KMS-11 (cell line): Measurements from ENCODE around the gene POLR3E.

Experiments used
- H2AFZ ChIP-seq: fragments of 200-600 bp; sonication (generic); 2 replicates; pipeline ENCODE4 v1.6.1; 2016; ENCODE audit warnings: antibody characterized with exemption, mixed run types, low read depth
- H3K27ac ChIP-seq: fragments of 200-600 bp; sonication (generic); 2 replicates; pipeline ENCODE4 v1.6.1; 2016; ENCODE audit warnings: mild to moderate bottlenecking, mixed run types
- H3K27me3 ChIP-seq: fragments of 200-600 bp; sonication (generic); 2 replicates; pipeline ENCODE4 v1.6.1; 2017; ENCODE audit warnings: mild to moderate bottlenecking, low read depth, mixed run types, moderate library complexity; ENCODE audit not compliant: insufficient read depth
- H3K36me3 ChIP-seq: fragments of 200-600 bp; sonication (generic); 2 replicates; pipeline ENCODE4 v1.6.1; 2017; ENCODE audit warnings: mild to moderate bottlenecking, mixed run types; ENCODE audit not compliant: insufficient read depth
- H3K4me1 ChIP-seq: fragments of 200-600 bp; sonication (generic); 2 replicates; pipeline ENCODE4 v1.6.1; 2016; ENCODE audit warnings: mild to moderate bottlenecking, low read depth, mixed run types; ENCODE audit not compliant: poor library complexity, severe bottlenecking
- H3K4me2 ChIP-seq: fragments of 200-600 bp; sonication (generic); 2 replicates; pipeline ENCODE4 v1.7.0; 2016; ENCODE audit warnings: mild to moderate bottlenecking, mixed run types
- H3K4me3 ChIP-seq: fragments of 200-600 bp; sonication (generic); IDR thresholded peaks from 2 replicates; pipeline ENCODE4 v1.6.1; 2017; ENCODE audit warnings: low read depth, low read length, mixed read lengths; ENCODE audit not compliant: insufficient read depth
- H3K79me2 ChIP-seq: fragments of 200-600 bp; sonication (generic); 2 replicates; pipeline ENCODE4 v1.6.1; 2016; ENCODE audit warnings: low read depth, mixed run types; ENCODE audit not compliant: insufficient read depth
- H3K9ac ChIP-seq: fragments of 200-600 bp; sonication (generic); 2 replicates; pipeline ENCODE4 v1.6.1; 2016; ENCODE audit warnings: mild to moderate bottlenecking, mixed run types
- H4K20me1 ChIP-seq: fragments of 200-600 bp; sonication (generic); 2 replicates; pipeline ENCODE4 v1.6.1; 2016; ENCODE audit warnings: mild to moderate bottlenecking, mixed run types; ENCODE audit not compliant: insufficient read depth
- TF ChIP-seq, protein P1 (sequence below): fragments of 200-600 bp; sonication (generic); conservative IDR thresholded peaks from 2 replicates; pipeline ENCODE4 v1.6.1; 2017; ENCODE audit warnings: low read depth, mild to moderate bottlenecking, antibody characterized with exemption, low read length, moderate library complexity, mixed read lengths

Gene POLR3E

DNA sequence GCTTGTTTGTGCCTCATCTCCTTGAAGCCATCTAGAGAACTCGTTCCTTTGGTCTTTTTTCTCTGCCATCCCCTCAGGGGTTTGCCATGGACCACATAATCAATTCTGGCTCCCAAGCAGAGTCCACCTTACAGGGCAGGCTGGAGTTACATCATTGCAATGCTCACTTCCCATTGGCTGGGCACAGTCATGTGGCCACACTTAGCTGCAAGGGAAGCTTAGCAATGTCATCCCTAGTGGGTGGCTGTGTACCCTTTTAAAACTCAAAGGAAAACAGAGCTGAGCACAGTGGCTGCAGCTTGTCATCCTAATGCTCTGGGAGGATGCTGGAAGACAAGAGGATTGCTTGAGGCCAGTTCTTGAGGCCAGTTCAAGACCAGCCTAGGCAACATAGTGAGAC, 41.9 kb upstream of the POLR3E start:
- H4K20me1 ChIP-seq = no peaks in the 10 kb centered on the region
- H3K36me3 ChIP-seq = peaks cover 6% of the 10 kb centered on the region; the same call in 1 of the 2 replicates
- no peaks in the 10 kb centered on the region for H3K27me3 ChIP-seq
- no peak overlapping the region for H2AFZ ChIP-seq
- no peak overlapping the region for H3K4me2 ChIP-seq
- no peaks in the 10 kb centered on the region for H3K79me2 ChIP-seq
- no peaks in the 10 kb centered on the region for H3K4me1 ChIP-seq
- H3K4me3 ChIP-seq = no peak overlapping the region
- TF ChIP-seq, protein P1, sequence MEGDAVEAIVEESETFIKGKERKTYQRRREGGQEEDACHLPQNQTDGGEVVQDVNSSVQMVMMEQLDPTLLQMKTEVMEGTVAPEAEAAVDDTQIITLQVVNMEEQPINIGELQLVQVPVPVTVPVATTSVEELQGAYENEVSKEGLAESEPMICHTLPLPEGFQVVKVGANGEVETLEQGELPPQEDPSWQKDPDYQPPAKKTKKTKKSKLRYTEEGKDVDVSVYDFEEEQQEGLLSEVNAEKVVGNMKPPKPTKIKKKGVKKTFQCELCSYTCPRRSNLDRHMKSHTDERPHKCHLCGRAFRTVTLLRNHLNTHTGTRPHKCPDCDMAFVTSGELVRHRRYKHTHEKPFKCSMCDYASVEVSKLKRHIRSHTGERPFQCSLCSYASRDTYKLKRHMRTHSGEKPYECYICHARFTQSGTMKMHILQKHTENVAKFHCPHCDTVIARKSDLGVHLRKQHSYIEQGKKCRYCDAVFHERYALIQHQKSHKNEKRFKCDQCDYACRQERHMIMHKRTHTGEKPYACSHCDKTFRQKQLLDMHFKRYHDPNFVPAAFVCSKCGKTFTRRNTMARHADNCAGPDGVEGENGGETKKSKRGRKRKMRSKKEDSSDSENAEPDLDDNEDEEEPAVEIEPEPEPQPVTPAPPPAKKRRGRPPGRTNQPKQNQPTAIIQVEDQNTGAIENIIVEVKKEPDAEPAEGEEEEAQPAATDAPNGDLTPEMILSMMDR = no peak
- H3K9ac ChIP-seq = no peak overlapping the region
- H3K27ac ChIP-seq = no peak overlapping the region

DNA sequence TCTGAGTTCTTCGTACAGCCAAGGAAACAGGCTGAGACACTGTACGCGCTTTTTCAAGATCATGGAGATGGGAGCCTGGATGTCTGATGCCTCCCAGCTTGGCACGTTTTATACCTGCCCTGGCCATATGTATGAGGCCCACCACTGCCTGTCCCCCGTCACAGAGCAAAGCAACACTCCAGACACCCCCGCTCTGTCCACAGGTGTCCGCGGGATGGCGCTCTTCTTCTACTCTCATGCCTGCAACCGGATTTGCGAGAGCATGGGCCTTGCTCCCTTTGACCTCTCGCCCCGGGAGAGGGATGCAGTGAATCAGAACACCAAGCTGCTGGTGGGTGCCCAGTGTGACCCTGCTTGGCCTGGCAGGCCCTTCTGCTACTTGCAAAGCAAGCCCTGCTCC, 39.8 kb upstream of the POLR3E start:
- Histone ChIP-seq H3K4me3 (no peak overlapping the region), H3K27me3 (no peaks in the 10 kb centered on the region), H3K4me1 (no peaks in the 10 kb centered on the region), H3K36me3 (peaks cover 11% of the 10 kb centered on the region; the same call in 1 of the 2 replicates), H2AFZ (no peak overlapping the region), H3K79me2 (no peaks in the 10 kb centered on the region), H3K27ac (no peak overlapping the region), H3K4me2 (no peak overlapping the region), H4K20me1 (no peaks in the 10 kb centered on the region), H3K9ac (no peak overlapping the region)
- TF ChIP-seq, protein P1 = no peak

DNA sequence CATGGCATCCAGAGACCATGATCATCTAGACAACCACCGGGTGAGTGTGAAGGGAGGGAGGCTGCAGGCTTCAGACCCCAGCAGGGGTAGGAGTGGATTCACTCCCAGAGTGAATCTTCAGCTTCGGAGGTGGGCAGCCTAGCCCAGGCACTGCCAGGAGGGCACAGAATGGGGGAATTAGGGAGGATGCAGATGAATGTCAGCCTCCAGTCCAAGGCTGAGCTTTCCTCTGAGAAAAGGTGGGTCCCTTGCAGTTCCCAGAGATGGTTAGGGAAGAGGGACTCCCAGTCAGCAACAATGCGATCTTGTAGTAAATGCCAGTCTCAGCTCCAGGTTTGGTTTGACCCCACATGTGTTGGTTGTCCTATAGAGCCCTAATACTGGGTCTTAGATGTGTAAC, 36.7 kb upstream of the POLR3E start:
- H4K20me1 ChIP-seq = no peaks in the 10 kb centered on the region
- no peak overlapping the region for H2AFZ ChIP-seq
- H3K4me2 ChIP-seq = no peak overlapping the region
- TF ChIP-seq, protein P1 = no peak
- H3K4me3 ChIP-seq = no peak overlapping the region
- H3K4me1 ChIP-seq = no peaks in the 10 kb centered on the region
- no peaks in the 10 kb centered on the region for H3K79me2 ChIP-seq
- H3K27me3 ChIP-seq = no peaks in the 10 kb centered on the region
- no peak overlapping the region for H3K9ac ChIP-seq
- peaks cover 11% of the 10 kb centered on the region; the same call in 1 of the 2 replicates for H3K36me3 ChIP-seq
- no peak overlapping the region for H3K27ac ChIP-seq

DNA sequence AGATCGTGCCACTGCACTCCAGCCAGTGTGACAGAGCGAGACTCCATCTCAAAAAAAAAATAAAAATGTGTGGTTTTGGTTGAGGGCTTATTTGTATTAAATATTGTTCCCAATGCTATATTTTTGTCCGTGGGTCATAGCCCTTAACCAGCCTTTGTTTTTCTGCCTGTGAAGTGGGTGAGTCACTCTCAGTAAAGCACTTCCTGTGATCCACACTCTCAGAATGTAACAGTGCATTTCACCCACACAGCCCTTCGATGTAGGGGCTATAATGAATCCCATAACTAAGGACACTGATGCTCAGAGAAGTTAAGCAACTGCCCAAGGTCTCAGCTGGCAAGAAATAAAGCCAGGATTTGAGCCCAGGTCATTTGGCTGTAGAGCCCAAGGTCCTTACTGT, 34.7 kb upstream of the POLR3E start:
- Histone ChIP-seq H3K27me3 (no peaks in the 10 kb centered on the region), H3K27ac (no peak overlapping the region), H3K9ac (no peak overlapping the region), H3K36me3 (peaks cover 11% of the 10 kb centered on the region; the same call in 1 of the 2 replicates), H3K79me2 (no peaks in the 10 kb centered on the region), H4K20me1 (no peaks in the 10 kb centered on the region), H3K4me2 (no peak overlapping the region), H2AFZ (no peak overlapping the region), H3K4me1 (no peaks in the 10 kb centered on the region), H3K4me3 (no peak overlapping the region)
- TF ChIP-seq, protein P1 = no peak

DNA sequence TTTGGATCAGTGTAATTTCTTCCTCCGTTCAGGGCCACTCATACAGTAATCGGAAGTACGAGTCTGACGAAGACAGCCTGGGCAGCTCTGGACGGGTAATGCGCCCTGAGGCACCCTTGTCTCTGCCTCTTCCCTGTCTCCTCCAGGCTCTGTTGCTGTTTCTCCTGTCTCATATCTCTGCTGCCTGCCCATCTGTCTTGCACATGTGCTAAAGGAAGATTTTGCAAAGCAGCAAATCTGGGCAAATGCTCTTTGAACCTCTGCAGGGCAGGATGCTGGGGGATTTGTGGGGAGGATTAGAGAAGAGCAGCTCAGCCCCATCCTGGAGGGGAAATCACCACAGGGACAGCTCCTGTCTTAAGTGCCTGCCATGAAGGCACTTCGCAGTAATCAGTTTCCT, 32.4 kb upstream of the POLR3E start:
- Histone ChIP-seq H4K20me1 (no peaks in the 10 kb centered on the region), H3K27ac (no peak overlapping the region), H3K4me1 (no peaks in the 10 kb centered on the region), H3K4me2 (no peak overlapping the region), H2AFZ (no peak overlapping the region), H3K36me3 (peaks cover 11% of the 10 kb centered on the region; the same call in 1 of the 2 replicates), H3K27me3 (no peaks in the 10 kb centered on the region), H3K4me3 (no peak overlapping the region), H3K79me2 (no peaks in the 10 kb centered on the region), H3K9ac (no peak overlapping the region)
- TF ChIP-seq, protein P1 = no peak
